BE2C (cell line): ENCODE data around the gene TIMM8B.
"Not testable (repeated sequence)": the region's sequence is repeated elsewhere in the genome, so short reads cannot be mapped to it uniquely, and the experiment has no call there.

Experiments
- DNase-seq: peaks from one replicate; pipeline ENCODE4 v3.0.0-alpha.2; 2020
- H3K27me3 ChIP-seq: fragments of 250-450 bp; sonication (Bioruptor Pico); 2 replicates; pipeline ENCODE4 v1.5.1; 2020; ENCODE audit warnings: mild to moderate bottlenecking
- H3K36me3 ChIP-seq: fragments of 250-450 bp; sonication (Bioruptor Pico); 2 replicates; pipeline ENCODE4 v1.5.1; 2020; ENCODE audit warnings: mild to moderate bottlenecking
- H3K4me1 ChIP-seq: fragments of 250-450 bp; sonication (Bioruptor Pico); 2 replicates; pipeline ENCODE4 v1.5.1; 2020
- H3K4me3 ChIP-seq: 2 replicates; pipeline ENCODE4 v1.5.1; 2011; ENCODE audit warnings: low read depth, low read length
- H3K9me3 ChIP-seq: fragments of 250-450 bp; sonication (Bioruptor Pico); 2 replicates; pipeline ENCODE4 v1.5.1; 2020
- CTCF ChIP-seq: IDR thresholded peaks from 2 replicates; pipeline ENCODE4 v1.5.1; 2012; ENCODE audit warnings: mild to moderate bottlenecking, low read depth, low read length

TIMM8B gene

GRCh38 chr11:112058103-112058502, 28.5 kb downstream of the TIMM8B start:
- Histone ChIP-seq H3K27me3 (no peaks in the 10 kb centered on the region), H3K36me3 (peaks cover 58% of the 10 kb centered on the region), H3K4me1 (no peaks in the 10 kb centered on the region), H3K9me3 (no peaks in the 10 kb centered on the region), H3K4me3 (no peak overlapping the region)
- no peak for DNase-seq
- TF ChIP-seq CTCF: no peak

- H3K9me3 ChIP-seq: no peaks in the 10 kb centered on the region
- DNase-seq: no peak
- TF ChIP-seq CTCF: no peak
- H3K4me1 ChIP-seq: no peaks in the 10 kb centered on the region
- H3K27me3 ChIP-seq: no peaks in the 10 kb centered on the region
- H3K36me3 ChIP-seq: peaks cover 58% of the 10 kb centered on the region
- H3K4me3 ChIP-seq: no peak overlapping the region
These were observed 29.4 kb downstream of the TIMM8B start for GRCh38 chr11:112057170-112057569.

GRCh38 chr11:112051768-112052167, 34.8 kb downstream of the TIMM8B start:
- no peak for DNase-seq
- H3K36me3 ChIP-seq: peaks cover 73% of the 10 kb centered on the region
- no peak for TF ChIP-seq CTCF
- no peaks in the 10 kb centered on the region for H3K27me3 ChIP-seq
- H3K4me1 ChIP-seq: no peaks in the 10 kb centered on the region
- H3K9me3 ChIP-seq: no peaks in the 10 kb centered on the region
- no peak overlapping the region for H3K4me3 ChIP-seq

- DNase-seq: no peak
- TF ChIP-seq CTCF: no peak
- Histone ChIP-seq H3K4me3 (no peak overlapping the region), H3K36me3 (peaks cover 84% of the 10 kb centered on the region), H3K9me3 (no peaks in the 10 kb centered on the region), H3K4me1 (no peaks in the 10 kb centered on the region), H3K27me3 (no peaks in the 10 kb centered on the region)
These were observed 35.8 kb downstream of the TIMM8B start for GRCh38 chr11:112050721-112051120.

GRCh38 chr11:112049777-112050176, 36.8 kb downstream of the TIMM8B start:
- no peaks in the 10 kb centered on the region for H3K9me3 ChIP-seq
- no peak for DNase-seq
- H3K27me3 ChIP-seq: no peaks in the 10 kb centered on the region
- H3K36me3 ChIP-seq: peaks cover 92% of the 10 kb centered on the region
- no peaks in the 10 kb centered on the region for H3K4me1 ChIP-seq
- no peak for TF ChIP-seq CTCF
- H3K4me3 ChIP-seq: no peak overlapping the region

GRCh38 chr11:112048256-112048655, 38.3 kb downstream of the TIMM8B start:
- H3K27me3 ChIP-seq, H3K4me3 ChIP-seq, H3K4me1 ChIP-seq, H3K9me3 ChIP-seq, DNase-seq: not testable (repeated sequence)
- H3K36me3 ChIP-seq: peaks cover 91% of the 10 kb centered on the region

GRCh38 chr11:112046647-112047046, 39.9 kb downstream of the TIMM8B start:
- H3K27me3 ChIP-seq, H3K4me1 ChIP-seq, H3K4me3 ChIP-seq, H3K9me3 ChIP-seq, DNase-seq: not testable (repeated sequence)
- peaks cover 91% of the 10 kb centered on the region for H3K36me3 ChIP-seq
